ENCODE data around the gene ADRB1. TPM values are rescaled to one million over a fixed set of nuclear protein-coding genes. Genes with fewer than 3 reads are reported as not detected.

ADRB1 gene
- polyA plus RNA-seq, 1 donor, result 0.12 TPM

GRCh38 chr10:114057855-114058254 is 14.2 kb downstream of the ADRB1 start:
- no peak for DNase-seq

DNA sequence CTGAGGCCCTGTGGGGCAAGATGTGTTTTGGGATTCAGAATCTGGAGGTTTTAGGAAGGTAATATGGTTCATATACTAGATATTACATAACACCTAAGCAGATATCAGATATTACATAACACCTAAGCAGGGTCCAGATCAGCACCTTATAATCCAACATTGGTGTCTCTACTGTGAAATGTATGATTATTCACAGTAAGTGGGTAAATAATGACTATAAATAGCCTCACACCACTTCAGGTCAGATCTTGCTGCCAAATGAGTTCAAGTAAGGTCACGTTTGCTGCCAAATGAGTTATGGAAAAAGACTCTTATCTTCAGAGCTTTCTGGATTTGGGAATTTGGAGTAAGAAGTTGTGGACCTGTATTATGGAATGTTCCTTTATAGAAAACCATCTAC is 14.6 kb downstream of the ADRB1 start:
- no peak for DNase-seq

GRCh38 chr10:114059561-114059960 is 15.9 kb downstream of the ADRB1 start:
- no peak for DNase-seq

DNA sequence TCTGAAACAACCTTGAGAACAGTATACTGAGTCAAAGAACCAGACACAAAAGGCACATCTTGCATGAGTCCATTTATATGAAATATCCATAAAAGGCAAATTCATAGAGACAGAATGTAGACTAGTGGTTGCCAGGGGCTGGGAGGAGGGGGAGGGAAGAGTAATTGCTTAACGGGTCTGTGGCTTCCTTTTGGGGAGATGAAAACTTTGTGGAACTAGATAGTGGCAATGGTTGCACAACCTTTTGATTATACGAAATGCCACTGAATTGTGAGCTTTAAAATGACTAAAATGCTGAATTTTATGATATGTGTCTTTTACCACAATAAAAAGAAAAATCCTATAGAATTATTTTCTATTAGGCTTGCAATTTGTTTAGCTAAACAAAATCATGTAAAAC is 16.8 kb downstream of the ADRB1 start:
- DNase-seq, result no peak

DNA sequence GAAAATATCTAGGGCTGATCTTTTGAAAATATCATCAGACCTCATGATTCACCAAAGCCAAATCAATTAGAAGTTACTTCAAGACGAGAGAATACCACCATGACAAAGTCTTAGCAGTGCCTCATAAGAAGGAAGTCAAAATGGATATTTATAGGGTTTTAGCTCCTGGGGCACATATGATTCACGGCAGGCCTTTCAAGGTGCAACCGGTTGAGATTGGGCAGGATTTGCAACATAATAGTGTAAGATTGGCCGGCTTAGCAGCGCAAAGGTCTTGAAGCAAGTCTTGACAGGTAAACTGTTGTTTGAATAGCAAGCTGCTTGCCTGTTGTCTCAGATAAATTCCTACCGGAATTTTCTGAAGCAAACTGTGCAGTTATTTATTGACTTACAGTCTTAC is 17.5 kb downstream of the ADRB1 start:
- DNase-seq, result no peak

DNA sequence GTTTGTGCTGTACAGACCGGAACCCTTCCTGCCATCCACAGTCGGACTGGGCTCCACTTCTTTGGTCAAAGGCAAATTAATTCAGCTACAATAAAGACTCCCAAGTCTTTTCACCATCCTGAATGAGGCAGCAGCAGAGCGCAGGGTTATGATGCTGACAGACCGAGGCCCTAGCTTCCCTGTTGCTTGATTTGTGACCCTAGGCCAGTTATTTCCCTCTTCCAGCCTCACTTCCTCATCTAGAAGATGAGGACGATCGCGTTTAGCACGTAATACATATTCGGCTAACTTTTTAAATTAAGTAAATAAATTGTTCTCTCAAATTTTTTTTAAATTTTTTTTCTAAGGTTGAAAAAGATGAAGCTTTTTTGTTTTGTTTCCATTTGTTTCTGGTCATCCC is 18.1 kb downstream of the ADRB1 start:
- no peak for DNase-seq

- DNase-seq, result no peak
Observed at GRCh38 chr10:114064151-114065048, 20.7 kb downstream of the ADRB1 start.

DNA sequence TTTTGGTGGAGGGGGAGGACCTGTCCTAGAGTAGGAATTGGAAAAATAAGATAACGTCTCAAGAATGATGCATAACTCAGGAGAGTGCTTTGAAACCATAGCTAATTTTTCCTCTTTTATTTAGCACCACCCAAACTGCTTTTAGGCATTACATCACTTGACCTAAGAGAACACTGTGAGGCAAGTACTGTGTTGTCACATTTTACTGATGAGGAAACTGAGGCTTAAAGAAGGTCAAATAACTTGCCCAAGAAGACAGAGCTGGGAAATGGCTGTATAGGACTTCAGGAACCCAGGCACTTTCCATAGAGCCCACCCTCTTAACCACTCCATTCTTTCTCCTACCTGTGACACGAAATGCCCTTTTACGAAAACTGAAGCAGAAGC is 21.4 kb downstream of the ADRB1 start:
- DNase-seq, result no peak

GRCh38 chr10:114068054-114068707 is 24.5 kb downstream of the ADRB1 start:
- DNase-seq, result no peak

DNA sequence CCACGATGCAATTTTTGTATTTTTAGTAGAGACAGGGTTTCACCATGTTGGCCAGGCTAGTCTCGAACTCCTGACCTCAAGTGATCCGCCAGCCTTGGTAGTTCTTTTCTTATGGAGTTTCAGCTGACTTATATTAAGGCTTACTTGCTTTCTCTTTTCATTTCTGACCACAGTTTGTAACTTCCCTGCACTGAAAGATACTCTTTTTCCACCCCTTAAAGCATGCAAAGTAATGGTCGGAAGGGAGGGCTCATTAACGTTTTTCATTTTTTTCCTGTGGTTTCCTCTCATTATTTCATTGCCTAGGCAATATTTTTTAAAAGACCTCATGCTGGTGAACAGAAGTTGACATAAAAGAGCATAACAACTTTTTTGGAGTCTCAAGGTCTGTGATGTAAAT is 27.0 kb downstream of the ADRB1 start:
- no peak for DNase-seq

DNA sequence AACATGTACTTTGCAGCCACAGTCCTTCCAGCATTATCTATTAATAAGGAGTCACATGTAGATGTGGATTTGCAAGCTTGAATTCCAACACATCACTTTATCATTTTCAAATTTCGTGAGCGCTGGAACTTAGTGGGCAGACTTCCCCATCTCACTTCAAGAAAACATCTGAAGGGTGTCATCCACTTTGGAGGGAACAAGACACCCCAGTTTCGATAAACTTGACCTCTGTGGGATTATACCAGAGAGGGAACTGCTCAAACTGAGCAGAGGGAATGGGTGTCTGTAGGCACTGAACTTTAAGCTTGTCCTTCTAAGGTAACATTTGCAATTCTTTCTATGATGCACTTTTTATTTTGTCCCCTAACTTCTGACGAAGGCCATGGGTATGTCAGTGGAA is 27.5 kb downstream of the ADRB1 start:
- no peak for DNase-seq

DNA sequence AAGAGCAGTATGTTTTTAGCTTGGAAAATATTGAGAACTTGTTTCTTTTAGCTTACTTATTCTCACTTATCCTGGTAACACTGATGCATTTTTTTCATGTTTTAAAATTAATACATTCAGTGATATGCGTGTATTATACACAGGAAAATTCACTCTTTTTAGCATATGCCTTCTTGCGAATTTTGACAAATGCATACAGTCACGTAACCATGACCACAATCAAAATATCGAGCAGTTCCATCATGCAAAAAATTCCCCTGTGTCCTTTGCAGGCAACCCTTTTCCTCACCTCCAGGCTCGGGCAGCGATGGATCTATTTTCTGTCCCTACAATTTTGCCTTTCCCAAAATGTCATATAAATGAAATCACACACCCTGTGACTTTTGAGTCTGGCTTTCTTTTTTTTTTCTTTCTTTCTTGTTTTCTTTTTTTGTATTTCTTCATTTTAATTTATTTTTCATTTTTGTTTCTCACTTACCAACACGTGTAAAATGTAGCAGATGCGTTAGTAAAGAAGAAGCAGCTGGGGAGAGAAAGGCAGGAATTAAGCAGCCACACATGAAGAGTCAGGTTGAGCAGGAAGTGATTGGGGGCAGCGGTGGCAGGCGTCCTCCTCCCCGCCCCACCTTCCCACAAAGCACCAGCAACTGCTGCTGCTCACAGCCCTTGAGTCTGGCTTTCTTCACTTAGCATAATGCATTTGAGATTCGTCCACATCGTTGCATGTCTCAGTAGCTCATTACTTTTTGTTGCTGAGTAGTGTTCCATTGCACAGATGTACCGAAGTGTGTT is 29.9 kb downstream of the ADRB1 start:
- DNase-seq, result no peak

GRCh38 chr10:114075093-114075492 is 31.4 kb downstream of the ADRB1 start:
- no peak for DNase-seq

- DNase-seq, result no peak
Observed at GRCh38 chr10:114077347-114077746, 33.7 kb downstream of the ADRB1 start.

DNA sequence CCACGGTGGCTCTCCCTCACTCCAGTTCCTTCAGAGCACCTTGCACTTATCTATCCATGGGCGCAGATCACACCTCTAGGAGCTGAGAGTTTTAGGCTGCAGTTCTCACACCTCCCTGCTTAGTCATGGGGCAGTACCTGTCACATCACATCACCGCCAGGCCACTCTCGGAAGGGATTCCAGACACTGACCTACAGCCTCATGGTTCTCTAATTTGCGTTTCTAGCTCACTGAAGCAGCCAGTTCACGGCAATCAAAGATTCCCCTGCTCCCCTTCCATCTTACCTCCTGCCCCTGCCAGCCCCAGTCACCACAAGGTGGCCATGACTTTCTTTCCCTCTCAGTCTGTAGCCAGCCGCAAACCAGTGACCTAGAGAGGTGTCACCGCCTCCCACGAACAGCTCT is 34.2 kb downstream of the ADRB1 start:
- no peak for DNase-seq

DNA sequence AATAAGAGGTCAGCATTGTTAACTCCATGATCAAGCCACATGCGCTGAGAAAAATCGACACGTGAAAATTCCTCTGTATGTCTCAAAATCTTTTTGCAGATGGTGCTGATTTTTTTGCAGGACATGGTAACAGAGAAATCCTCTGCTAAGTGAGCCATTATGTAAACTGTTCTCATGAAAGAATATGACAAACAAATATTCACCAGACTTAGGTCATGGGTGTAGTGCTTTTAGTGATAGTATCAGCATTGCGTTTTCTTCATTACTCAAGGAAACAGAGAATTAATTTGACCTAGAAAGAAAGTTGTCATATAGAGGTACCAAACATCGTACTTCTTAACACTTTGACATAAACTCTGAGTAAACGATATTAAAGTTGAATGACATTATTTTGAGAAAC is 34.7 kb downstream of the ADRB1 start:
- no peak for DNase-seq

DNA sequence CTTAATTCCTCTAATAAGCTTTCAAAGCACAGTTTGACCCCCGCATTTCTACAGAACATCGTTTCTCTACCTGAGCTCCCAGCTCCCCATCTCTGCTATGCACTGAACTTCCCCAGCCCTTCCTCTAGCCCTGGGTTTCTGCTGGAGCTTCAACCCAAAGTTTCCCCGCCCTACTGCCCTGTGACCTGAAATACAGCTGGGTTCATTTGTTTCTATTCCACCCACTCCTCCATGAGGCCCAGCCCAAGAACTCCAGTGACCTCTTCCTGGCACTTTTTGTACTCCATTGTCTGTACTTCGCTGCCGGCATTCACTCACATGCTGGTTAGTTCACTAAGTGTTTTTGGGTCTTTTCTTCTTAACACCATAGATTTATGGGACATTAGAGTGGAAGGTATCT is 35.8 kb downstream of the ADRB1 start:
- DNase-seq, result no peak

GRCh38 chr10:114081911-114082583 is 38.4 kb downstream of the ADRB1 start:
- DNase-seq, result no peak

- DNase-seq, result no peak
Observed at GRCh38 chr10:114083040-114083439, 39.4 kb downstream of the ADRB1 start.

DNA sequence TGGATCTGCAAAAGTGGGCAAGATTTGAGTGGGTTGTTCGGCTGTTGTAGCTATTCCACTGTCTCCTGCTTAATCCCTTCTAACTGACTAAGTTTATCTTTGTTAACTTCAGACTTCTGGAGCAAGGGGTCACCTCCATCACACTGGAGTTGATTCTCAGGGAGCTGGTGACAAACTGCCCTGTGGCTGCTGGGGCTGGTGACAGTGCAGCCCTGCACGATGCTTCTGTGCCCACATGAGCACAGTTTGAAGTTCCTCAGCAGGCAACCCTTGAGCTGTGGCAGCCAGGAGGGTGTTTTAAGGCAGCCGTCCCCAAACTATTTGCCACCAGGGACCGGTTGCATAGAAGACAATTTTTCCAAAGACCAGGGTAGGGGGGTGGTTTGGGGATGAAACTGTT is 40.5 kb downstream of the ADRB1 start:
- DNase-seq, result no peak

DNA sequence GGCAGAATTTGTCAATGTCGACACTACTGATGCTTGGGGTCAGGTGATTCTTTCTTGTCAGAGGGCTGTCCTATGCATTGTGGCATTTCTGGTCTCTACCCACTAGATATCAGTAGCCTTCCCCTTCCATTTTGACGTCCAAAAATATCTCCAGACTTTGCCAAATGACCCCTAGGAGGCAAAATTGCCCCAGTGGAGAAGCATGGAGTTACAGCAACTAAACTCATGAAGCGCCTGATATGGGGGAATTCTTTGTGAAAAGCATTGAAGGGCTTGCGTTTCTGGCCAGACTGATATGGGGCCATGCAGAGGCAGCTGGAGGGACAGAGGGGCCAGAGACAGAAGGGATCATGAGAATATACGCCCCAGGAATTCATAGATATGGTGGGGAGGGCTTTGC is 43.6 kb downstream of the ADRB1 start:
- DNase-seq, result no peak

DNA sequence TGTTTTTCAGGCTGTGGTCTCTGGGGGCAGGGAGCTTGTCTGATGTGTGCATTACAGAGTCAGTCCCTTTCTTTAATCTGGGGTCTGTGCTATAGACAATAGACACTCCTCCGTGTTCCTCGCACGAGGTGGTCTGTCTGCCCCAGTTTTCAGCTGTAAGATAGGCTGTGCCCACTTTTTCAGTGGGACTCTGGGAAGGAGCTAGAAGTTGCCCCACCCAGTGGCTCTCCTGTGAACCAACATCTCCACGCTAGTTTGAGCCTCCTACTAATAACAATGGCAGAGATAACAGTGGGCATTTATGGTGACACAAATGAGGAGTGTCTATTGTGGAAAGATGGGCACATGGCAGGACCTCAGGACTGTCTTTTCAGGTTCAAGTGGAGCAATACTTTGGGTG is 44.0 kb downstream of the ADRB1 start:
- no peak for DNase-seq

Measured in left kidney (tissue), 2 donors.